ENCODE data around the gene PCDH11Y.
"Not testable (repeated sequence)": the region's sequence is repeated elsewhere in the genome, so short reads cannot be mapped to it uniquely, and the experiment has no call there.

PCDH11Y gene

GRCh38 chrY:5776485-5776884, 776.4 kb downstream of the PCDH11Y start:
- H3K4me3 ChIP-seq (ENCODE audit: low read depth, low read length); DNase-seq (ENCODE audit: low read depth); in situ Hi-C loops (cut with HindIII; ENCODE audit: low sequenced_read_pairs): not testable (repeated sequence)
